SU-DHL-6 (cell line): ENCODE measurements around the gene ME1.

ENCODE experiments used
- CTCF ChIP-seq: fragments of 200-600 bp; sonication (generic); IDR thresholded peaks from one replicate; pipeline ENCODE4 v1.5.1; 2017; ENCODE audit warnings: antibody characterized with exemption, mild to moderate bottlenecking, low read length, moderate library complexity; ENCODE audit not compliant: insufficient read depth, poor library complexity, severe bottlenecking
- EZH2phosphoT487 ChIP-seq: fragments of 200-600 bp; sonication (generic), shearing (Covaris generic); conservative IDR thresholded peaks from 2 replicates; pipeline ENCODE4 v1.6.1; 2018; ENCODE audit warnings: mild to moderate bottlenecking, antibody characterized with exemption, low read length, moderate library complexity, mixed read lengths

GRCh38 chr6:83381949-83382348 lies 48.9 kb downstream of the ME1 start:
- TF ChIP-seq CTCF (no peak), EZH2phosphoT487 (no peak)
